ENCODE data around the gene FLYWCH2. TPM values are rescaled to one million over a fixed set of nuclear protein-coding genes. Genes with fewer than 3 reads are reported as not detected.
A peak's percentile ranks its signal among the peaks of the same experiment; 100 is the strongest.

FLYWCH2 gene
- total and polyA plus RNA-seq, 9 of the 15 experiments (the other 6 are each of a cell fraction or from before 2014, with no cell fraction given), result 0.70 to 55.5 (median 7.6) TPM

- TF ChIP-seq, protein P1, sequence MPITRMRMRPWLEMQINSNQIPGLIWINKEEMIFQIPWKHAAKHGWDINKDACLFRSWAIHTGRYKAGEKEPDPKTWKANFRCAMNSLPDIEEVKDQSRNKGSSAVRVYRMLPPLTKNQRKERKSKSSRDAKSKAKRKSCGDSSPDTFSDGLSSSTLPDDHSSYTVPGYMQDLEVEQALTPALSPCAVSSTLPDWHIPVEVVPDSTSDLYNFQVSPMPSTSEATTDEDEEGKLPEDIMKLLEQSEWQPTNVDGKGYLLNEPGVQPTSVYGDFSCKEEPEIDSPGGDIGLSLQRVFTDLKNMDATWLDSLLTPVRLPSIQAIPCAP (CRISPR knock-in tag; IDR thresholded peaks at IDR 0.05; ENCODE audit: borderline replicate concordance), result peak; percentile 63; the same call in 1 of the 2 replicates
- TF ChIP-seq MEIS2 (IDR thresholded peaks at IDR 0.05; ENCODE audit: partially characterized antibody) (peak; percentile 57), FOXP4 (CRISPR knock-in tag; IDR thresholded peaks at IDR 0.05; ENCODE audit: borderline replicate concordance) (0 out of 2 replicates have a peak, but pooled peaks have one; percentile 49), RCOR1 (IDR thresholded peaks at IDR 0.05; ENCODE audit: borderline replicate concordance in 1 of 2, low read depth in 2 of 2, low read length in 2 of 2) (peak in 1 of 2 experiments; percentile 44; a peak in 1 of 4 replicates), ILF3 (IDR thresholded peaks at IDR 0.05; ENCODE audit: borderline replicate concordance) (no peak), ZKSCAN8 (CRISPR knock-in tag; IDR thresholded peaks at IDR 0.05) (peak; percentile 98), CREB3L1 (IDR thresholded peaks at IDR 0.05; ENCODE audit: borderline replicate concordance, low read depth) (no peak), ZNF184 (CRISPR knock-in tag; IDR thresholded peaks at IDR 0.05) (no peak), ZNF197 (CRISPR knock-in tag; IDR thresholded peaks at IDR 0.05; ENCODE audit: low read depth) (0 out of 2 replicates have a peak, but pooled peaks have one; percentile 49), TAF7 (tag; IDR thresholded peaks at IDR 0.05) (no peak), CBX1 (IDR thresholded peaks at IDR 0.05; ENCODE audit: low read depth) (no peak), DMBX1 (CRISPR knock-in tag; IDR thresholded peaks at IDR 0.05; ENCODE audit: borderline replicate concordance) (peak; percentile 82), RBM15 (IDR thresholded peaks at IDR 0.05; ENCODE audit: insufficient read depth, low read length) (no peak), ZNF644 (tag; IDR thresholded peaks at IDR 0.05; ENCODE audit: low read depth) (0 out of 2 replicates have a peak, but pooled peaks have one; percentile 34), SNRNP70 (optimal IDR thresholded peaks at IDR 0.05; ENCODE audit: low read depth, low read length) (no peak), AFF1 (IDR thresholded peaks at IDR 0.05; ENCODE audit: low read depth in 1 of 2, partially characterized antibody in 2 of 2) (peak in 1 of 2 experiments; percentile 91)
Measured at GRCh38 chr16:2860826-2861567, 22.0 kb upstream of the FLYWCH2 start (continued).
